ENCODE data around the gene TXNDC12.
"Not testable (repeated sequence)": the region's sequence is repeated elsewhere in the genome, so short reads cannot be mapped to it uniquely, and the experiment has no call there.

TXNDC12 gene

DNA sequence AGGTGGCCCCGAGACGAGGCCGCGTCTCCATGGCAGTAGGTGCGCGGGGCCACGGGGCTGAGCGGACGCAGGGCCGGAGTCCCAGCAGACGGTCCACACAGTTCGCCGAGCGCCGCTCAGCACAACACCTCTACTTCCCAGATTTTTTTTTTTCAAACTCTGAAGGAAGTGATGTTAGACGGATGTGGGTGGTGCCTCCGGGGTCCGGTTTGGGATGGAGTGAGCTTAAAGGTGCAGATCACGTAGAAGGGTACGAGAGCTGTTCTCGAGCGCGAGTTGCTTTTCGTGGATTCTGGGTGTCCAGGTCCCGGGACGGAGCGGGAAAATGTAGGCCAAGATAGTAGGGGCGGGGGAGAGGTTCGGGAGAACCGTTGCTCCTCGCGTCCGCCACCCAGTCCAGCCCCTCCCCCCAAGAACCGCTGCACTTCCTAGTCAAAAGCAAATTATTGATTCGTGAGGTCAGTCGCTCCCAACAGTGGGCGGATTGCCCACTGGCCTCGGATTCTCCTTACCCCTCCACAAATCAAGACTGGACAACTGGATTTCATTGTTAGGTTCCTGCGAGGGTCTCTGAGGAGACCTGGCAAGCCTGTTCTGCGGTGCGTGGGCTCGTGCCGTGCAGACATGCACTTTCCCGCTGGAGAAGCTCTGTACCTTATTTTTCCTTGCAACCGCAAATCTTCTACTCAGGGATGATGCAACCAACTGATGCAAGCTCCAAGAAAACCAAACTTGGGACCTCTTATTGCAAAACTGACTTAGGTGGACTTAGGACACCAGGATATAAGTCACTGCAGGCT, at the start of gene TXNDC12:
Gene TXNDC12, minus strand, starts transcription at position 126 of the 800 bp plus-strand sequence. Its CDS starts 95 bp downstream, at position 31.
- peak; percentile 76 for DNase-seq

DNA sequence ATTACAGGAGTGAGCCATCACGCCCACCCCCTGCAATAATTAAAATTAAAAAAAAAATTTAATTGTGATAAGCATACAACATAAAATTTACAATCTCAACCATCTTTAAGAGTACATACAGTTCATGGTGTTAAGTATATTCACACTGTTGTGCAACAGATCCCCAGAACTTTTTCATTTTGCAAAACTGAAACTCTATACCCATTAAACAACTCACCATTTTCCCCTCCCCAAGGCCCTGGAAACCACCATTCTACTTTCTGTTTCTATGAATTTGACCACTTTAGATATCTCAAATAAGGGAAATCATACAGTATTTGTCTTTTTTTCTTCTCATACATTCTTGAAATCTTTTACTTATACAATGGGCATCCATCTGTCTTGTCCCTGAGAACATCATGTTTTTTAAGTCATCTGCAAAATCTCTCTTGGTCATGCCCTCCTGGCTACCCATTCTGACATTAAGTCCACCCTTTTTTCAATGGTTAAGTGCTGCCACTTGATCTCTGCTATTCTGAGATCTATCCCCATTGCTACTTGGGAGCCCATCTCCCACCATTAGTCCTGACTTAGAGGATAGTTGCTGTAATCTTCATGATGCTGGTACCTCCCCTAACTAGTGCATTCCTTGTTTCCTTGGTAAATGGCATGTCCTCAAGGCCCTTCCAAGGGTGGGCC, 47.5 kb upstream of the TXNDC12 start:
- DNase-seq = no peak

DNA sequence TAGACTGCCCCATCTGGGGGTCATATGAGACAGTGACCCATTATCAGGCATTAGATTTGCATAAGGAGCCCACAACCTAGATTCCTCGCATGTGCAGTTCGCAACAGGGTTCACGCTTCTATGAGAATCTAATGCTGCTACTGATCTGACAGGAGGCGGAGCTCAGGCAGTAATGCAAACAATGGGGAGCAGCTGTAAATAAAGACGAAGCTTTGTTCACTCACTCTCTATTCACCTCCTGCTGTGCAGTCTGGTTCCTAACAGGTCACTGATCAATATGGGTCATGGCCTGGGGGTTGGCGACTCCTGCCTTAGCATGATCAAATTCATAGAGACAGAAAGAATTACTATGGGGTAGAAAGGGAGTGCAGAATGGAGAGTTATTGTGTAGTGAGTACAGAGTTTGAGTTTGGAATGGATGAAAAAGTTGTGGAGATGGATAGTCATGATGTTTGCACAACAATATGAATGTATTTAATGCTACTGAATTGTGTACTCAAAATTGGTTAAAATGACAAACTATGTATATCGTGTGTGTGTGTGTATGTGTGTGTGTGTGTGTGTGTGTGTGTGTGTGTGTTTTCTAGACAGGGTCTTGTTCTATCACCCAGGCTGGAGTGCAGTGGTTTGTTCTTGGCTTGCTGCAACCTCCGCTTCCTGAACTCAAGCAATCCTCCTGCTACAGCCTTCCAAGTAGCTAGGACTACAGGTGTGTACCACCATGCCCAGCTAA, 43.3 kb upstream of the TXNDC12 start:
- no peak for DNase-seq

DNA sequence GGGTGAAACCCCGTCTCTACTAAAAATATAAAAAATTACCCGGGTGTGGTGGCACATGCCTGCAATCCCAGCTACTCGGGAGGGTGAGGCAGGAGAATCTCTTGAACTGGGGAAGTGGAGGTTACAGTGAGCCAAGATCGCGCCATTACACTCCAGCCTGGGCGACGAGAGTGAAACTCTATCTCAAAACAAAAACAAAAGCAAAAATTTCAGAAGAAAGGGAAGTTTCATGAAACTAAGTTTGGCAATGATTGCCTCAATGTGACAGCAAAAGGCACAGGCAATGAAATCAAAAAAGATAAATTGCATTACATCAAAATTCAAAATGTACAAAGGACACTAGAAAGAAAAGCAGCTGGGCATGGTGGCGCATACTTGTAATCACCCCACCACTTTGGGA, 41.2 kb upstream of the TXNDC12 start:
- DNase-seq = no peak

DNA sequence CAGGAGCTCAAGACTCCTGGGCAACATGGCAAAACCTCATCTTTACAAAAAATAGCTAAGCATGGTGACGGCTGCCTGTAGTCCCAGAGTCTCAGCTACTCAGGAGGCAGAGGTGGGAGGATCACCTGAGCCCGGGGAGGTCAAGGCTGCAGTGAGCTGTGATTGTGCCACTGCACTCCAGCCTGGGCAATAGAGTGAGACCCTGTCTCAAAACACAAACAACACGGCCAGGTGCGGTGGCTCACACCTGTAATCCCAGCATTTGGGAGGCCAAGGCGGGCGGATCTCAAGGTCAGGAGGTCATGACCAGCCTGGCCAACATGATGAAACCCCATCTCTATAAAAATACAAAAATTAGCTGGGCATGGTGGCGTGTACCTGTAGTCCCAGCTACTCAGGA, 39.3 kb upstream of the TXNDC12 start:
- DNase-seq = not testable (repeated sequence)

DNA sequence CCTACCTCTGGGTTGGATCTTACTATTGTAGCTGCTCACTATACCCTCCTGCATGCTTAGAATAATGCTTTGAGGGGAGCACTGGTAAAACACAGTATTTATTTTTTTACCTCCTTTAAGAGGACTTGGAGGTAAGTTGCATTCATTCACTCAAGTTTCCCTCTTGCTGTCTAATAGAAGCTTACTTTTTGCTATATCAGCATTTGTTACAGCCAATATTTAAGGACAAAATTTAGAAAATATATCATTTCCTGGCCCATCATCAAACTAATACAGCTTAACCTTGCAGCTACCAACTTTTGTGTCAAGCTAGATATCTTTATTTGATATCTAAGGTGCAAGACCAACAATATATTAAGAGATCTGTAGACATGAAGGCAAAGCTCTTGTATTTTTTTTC, 32.9 kb upstream of the TXNDC12 start:
- DNase-seq = not testable (repeated sequence)

DNA sequence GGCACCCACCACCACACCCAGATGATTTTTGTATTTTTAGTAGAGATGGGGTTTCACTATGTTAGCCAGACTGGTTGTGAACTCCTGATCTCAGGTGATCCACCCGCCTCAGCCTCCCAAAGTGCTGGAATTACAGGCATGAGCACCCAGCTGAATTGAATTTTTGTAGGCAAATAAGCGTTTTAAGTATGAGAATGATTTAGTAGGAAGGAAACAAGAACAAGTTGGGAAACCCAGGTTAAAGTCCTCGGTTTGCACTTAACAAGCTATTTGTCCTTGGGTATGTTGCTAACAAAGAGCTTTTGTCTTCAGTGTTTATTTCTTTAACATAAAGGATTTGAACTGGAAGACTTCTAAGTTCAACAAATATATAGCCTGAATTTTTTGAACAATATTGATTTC, 25.0 kb upstream of the TXNDC12 start:
- no peak for DNase-seq

DNA sequence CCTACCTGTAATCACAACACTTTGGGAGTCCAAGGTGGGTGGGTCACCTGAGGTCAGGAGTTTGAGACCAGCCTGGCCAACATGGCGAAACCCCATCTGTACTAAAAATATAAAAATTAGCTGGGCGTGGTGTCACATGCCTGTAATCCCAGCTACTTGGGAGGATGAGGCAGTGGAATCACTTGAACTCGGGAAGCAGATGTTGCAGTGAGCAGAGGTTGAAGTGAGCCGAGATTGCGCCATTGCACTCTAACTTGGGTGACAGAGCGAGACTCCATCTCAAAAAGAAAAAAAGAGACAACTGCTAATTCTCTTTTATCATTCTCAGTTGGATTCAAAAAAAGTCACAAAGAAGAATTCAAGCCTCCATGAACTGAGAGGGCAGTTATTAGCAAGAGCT, 22.3 kb upstream of the TXNDC12 start:
- DNase-seq = not testable (repeated sequence)

DNA sequence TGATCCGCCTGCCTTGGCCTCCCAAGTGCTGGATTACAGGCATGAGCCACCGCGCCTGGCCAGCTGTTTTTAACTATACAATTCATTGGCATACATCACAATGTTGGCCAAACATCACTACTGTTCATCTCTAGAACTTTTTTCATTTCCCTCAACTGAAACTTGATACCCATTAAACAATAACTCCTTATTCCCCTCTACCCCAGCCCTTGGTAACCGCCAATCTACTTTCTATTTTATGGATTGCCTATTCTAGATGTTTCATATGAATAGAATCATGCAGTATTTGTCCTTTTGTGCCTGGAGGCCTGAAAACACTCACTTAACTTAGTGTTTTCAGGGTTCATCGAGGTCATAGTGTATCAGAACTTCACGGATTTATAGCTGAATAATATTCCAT, 17.3 kb upstream of the TXNDC12 start:
- DNase-seq = no peak

DNA sequence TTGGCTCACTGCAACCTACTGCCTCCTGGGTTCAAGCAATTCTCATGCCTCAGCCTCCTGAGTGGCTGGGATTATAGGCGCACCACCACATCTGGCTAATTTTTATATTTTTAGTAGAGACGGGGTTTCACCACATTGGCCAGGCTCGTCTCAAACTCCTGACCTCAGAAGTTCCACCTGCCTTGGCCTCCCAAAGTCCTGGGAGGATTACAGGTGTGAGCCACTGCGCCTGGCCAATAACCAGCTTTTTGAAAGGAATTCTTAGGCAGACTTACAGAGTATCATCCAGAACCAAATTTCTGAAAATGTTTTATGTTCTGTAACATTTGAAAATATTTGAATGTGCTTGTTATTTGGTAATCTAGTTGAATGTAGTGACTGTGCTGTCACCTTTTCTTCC, 15.7 kb upstream of the TXNDC12 start:
- no peak for DNase-seq

DNA sequence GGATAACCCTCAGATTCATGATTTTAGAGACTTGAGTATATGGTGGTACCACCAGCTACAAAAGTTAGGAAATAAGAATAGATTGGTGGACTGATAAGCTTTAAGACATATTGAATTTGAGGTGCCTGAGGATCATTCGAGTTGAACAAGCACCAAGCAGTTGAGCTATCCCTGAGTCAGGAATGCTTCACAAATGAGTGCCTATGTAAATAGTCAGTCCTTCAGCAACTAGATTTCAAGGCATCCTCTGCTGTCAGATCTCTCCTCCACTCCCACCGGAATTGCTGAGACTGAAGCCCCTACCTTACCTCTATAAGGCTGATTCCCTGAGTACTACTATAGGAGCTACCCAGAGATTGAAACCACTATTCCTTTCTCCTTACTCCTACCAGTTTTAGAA, 8.2 kb upstream of the TXNDC12 start:
- no peak for DNase-seq

DNA sequence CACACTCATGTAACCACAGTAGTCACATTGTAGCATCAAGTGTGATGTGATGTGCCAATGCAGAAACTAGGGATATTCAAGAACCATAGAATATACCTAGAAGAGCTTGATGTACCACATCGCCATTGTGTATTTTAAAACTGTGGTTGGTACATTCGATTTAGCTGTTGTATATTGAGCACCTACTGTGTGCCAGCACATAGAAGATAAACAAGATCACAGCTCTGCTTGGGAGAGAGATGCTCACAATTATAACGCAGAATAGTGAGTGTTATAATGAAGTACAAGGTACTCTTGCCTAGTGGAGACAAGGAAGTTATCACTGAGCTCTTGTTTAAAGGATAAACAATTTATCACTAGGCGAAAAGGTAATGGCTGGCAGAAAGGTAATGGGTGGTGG, 5.8 kb upstream of the TXNDC12 start:
- DNase-seq = no peak

DNA sequence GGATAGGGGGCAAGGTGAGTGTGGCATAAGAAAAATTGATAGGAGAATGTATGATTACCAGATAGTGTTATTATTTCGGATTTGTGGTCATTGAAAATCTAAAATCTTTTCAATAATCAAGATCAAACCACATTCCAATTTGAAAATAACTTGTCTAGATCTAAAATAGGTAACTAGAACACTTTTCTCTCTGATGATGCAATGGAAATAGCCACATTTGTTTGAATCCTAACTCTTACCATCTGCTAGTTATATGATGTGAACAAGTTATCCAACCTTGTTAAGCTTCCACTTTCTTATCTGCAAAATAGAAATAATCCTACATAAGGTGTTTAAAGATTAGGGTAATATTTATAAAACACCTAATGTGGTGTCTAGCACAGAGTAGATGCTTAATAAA, 4.9 kb upstream of the TXNDC12 start:
- DNase-seq = no peak

DNA sequence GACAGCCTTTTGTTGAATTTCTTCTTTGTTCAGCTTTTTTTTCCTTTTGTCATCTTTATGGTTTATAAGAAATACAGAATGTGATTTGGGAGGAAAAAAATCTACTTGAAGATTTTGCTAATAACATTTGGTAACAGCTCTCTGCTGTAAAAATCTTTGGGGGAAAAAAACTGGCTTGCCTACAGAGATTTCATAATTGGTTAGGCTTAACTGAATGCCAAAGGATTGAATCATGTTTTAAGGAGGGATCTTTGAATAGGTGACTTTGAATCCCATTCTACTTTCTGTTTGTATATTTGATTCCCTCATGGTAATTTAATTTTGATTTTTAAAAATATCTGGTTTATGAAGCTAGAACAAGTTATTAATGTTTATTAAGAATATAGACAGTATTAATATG, 4.3 kb upstream of the TXNDC12 start:
- no peak for DNase-seq

DNA sequence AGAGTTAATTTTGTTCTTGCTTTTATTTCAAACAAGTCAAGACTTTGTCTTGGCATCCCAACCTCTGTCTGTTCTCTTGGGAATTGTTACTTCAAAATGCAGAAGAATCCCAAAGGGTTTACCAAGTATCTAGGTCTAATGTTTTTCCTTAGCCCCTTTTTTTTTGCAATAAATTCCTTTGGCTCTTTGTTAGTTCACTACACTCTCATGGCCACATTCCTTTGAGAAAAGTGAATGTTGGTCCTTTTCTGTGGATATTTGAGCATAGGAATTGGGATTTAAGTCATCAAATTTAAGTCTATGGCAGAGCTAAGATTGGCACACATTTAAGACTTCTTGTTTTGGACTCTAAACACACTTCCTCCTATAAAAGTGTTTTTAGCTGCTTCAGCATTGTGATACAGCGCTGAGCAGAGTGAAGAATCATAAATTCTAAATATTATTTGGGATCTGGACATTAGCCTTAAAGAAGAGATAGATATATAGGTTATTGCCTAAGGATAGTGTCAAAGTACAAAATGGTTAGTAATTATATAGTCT, 3.0 kb upstream of the TXNDC12 start:
- DNase-seq = no peak

DNA sequence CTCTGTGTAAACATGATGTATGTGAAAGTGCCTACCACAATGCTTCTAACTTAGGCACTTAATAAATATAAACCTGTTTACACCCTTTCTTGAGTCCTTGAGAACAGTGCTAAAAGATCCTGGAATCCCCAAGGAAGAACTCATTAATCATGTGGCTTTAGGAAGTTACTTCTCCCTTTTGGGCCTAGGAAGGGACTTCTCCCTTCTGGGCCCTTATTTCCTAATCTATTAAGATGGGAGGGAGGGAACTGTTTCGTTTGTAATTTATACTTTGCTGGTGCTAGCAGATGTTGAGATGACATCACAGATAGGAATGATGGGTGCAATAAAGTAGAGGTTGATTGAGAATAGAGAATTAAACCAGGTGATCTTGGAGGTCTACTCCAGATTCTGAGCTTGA, 2.3 kb upstream of the TXNDC12 start:
- no peak for DNase-seq

DNA sequence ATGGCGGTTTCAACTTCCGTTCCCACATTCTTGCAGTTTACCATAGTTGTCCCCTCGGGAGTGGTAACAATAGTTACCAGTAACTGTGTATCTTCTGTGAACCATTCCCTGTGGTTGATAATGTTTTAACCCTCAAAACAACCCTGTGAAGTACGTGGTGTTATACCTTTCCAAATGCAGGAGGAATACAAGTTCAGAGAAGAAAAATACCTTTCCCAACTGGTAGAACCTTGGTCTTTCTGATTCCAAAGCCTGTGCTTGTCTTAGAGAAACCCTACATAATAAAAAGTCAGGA, 1.9 kb upstream of the TXNDC12 start:
- no peak for DNase-seq

DNA sequence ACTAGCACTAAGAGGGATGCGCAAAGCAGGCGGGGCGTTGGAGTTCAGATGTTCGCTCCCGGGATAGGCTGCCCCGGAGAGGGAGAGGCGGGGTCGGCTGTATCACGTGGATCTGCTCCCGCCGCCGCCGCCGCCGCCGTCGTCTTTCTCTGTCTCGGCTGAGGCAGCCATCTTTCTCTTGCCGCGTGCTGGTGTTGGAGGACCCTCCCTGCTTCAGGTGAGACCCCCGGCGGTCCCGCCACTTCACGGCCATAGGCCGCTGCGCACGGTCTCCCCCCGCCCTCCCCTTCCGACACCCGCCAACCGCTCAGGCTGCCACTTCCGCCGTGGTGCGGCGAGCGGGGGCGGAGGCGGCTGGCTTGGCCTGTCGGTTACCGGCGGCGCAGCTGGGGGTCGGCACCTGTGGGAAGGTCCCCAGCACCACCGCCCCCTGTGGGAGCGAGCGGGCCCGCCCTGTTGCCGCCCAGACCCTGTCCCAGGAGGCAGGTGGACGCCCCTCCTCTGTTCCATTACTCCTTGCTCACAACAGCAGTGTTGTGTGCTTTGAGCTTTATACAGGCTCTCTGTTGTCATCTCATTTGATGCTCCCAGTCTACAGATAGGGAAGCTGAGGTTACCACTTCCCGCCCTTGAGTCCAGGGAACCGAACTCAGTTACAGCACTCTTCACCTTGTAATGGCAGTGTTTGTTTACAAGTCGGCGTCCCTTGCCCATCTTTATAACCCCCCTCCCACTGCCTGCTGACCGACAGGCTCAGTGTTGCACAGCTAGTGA, 1.4 kb upstream of the TXNDC12 start, which contains the start of gene BTF3L4:
Gene BTF3L4, plus strand, starts transcription at position 133 of the 774 bp plus-strand sequence. CDS start 3,553 bp downstream, outside the sequence.
- peak; percentile 97 for DNase-seq

DNA sequence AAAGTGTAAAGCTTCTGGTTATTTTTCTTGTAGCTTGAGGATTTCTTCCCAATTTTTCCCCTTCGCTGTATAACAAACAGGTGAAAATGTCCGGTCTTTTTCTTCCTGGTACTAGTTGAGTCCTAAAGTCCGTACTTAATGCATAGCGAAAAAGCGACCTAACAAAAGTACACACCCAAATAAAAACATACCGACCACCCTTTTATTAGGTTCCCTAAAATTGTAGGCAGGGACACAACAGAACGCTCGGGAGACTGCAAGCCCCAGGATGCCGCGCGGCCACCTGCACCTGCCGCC, 823 bp upstream of the TXNDC12 start:
- no peak for DNase-seq

DNA sequence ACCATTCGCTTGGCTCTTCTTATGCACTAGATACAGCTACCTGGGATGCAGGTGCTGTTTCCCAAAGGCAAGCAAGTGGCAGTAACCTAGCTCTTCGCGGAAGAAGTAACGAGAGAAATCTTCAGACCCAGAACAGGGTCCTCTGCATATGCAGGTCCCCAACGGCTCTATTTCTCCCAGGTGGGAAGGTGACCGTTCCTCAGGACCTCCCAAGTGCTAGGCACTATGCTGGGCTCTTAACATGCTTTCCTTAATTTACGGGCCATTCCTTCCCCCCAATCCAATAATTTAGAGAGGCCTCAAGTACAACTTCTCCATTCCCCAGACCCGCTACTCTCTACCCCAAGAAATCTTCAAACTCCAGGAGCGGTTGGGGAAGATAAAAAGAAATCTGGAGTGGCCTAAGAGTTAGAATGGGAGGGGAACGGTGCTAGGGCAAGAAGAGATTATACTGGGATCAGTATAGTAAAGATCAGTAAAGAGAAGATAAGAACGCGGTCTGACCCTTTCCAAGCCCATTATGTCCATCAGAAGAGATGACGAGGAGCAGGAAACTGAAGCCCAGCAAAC, 410 bp downstream of the TXNDC12 start:
- no peak for DNase-seq

DNA sequence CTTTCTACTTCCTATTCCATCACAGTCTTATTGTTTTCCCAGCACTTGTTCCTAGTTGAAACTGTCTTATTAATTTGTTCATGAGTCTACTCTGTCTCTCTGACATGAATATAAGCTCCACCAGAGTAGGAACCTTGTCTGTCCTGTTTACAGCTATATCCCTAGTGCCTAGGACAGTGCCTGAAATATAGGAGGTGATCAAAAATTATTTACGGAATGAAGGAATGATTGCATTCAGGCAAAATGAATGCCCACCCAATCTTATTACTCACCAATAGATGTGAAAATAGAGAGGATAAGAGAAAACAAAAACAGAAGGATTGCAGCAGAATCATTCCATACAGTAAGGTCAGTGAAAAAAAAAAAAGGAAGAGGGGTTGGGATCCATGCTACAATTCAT, 1.1 kb downstream of the TXNDC12 start:
- DNase-seq = no peak

DNA sequence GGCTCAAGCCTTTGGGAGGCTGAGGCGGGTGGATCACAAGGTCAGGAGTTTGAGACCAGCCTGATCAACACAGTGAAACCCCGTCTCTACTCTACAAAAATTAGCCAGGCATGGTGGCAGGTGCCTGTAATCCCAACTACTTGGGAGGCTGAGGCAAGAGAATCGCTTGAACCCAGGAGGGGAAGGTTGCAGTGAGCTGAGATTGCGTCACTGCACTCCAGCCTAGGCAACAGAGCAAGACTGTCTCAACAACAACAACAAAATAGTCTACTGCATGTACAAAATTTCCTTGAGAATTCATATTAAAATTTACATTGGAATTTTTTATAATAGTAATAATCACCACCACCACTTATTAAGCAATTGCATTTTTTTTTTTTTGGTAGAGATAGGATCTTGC, 5.7 kb downstream of the TXNDC12 start:
- DNase-seq = not testable (repeated sequence)
